Liver (tissue), 9 donors: ENCODE measurements around the gene RABEP1. TPM values are rescaled to one million over a fixed set of nuclear protein-coding genes. Genes with fewer than 3 reads are reported as not detected.

Experiments
- DNase-seq: peaks from one replicate; pipeline ENCODE4 v3.0.0-alpha.2; 2017; ENCODE audit warnings: low spot score
- H3K27ac ChIP-seq, 2 donors: one replicate each; pipeline ENCODE4 v1.7.0; 2013; ENCODE audit warnings: inconsistent platforms in 2 of 2, low read length in 2 of 2, control low read depth in 1 of 2, low read depth in 1 of 2, mild to moderate bottlenecking in 1 of 2
- H3K27me3 ChIP-seq, 4 donors: one replicate each; pipeline versions ENCODE4 v1.6.1 to v1.7.0; 2013; ENCODE audit warnings: low read length in 3 of 4, inconsistent platforms in 1 of 4, mild to moderate bottlenecking in 1 of 4, moderate library complexity in 1 of 4; ENCODE audit not compliant: control insufficient read depth in 4 of 4, insufficient read depth in 4 of 4
- H3K36me3 ChIP-seq, 4 donors: one replicate each; pipeline versions ENCODE4 v1.6.1 to v1.7.0; 2013; ENCODE audit warnings: low read length in 3 of 4, mild to moderate bottlenecking in 3 of 4, low read depth in 1 of 4, moderate library complexity in 1 of 4; ENCODE audit not compliant: control insufficient read depth in 4 of 4, insufficient read depth in 3 of 4
- H3K4me1 ChIP-seq, 4 donors: one replicate each; pipeline versions ENCODE4 v1.6.1 to v1.7.0; 2013; ENCODE audit warnings: low read length in 3 of 4, mild to moderate bottlenecking in 3 of 4, moderate library complexity in 1 of 4; ENCODE audit not compliant: control insufficient read depth in 4 of 4, insufficient read depth in 4 of 4
- H3K4me3 ChIP-seq, 3 donors: one replicate each; pipeline versions ENCODE4 v1.6.1 to v1.7.0; 2013; ENCODE audit warnings: low read length in 3 of 3, control low read depth in 1 of 3, low read depth in 1 of 3, mild to moderate bottlenecking in 1 of 3
- H3K9ac ChIP-seq, 2 donors: one replicate each; pipeline ENCODE4 v1.7.0; 2013; ENCODE audit warnings: low read length in 2 of 2, mild to moderate bottlenecking in 2 of 2, moderate library complexity in 2 of 2, control low read depth in 1 of 2, low read depth in 1 of 2
- H3K9me3 ChIP-seq, 4 donors: one replicate each; pipeline versions ENCODE4 v1.6.1 to v1.7.0; 2013; ENCODE audit warnings: low read length in 3 of 4; ENCODE audit not compliant: control insufficient read depth in 4 of 4
- EGR1 ChIP-seq, 2 donors: IDR thresholded peaks; 2 replicates each; pipeline ENCODE4 v1.6.1; 2016 to 2018; ENCODE audit warnings: antibody characterized with exemption in 2 of 2, low read depth in 2 of 2
- FOXA1 ChIP-seq: IDR thresholded peaks from 2 replicates; pipeline ENCODE4 v1.6.1; 2016; ENCODE audit warnings: antibody characterized with exemption
- FOXA2 ChIP-seq: IDR thresholded peaks from 2 replicates; pipeline ENCODE4 v1.6.1; 2016; ENCODE audit warnings: antibody characterized with exemption
- GABPA ChIP-seq, 2 donors: IDR thresholded peaks in 1 of 2; conservative IDR thresholded peaks in 1 of 2; 2 replicates each; pipeline ENCODE4 v1.6.1; 2016; ENCODE audit warnings: antibody characterized with exemption in 2 of 2, mild to moderate bottlenecking in 1 of 2, moderate library complexity in 1 of 2
- HNF4A ChIP-seq, 2 donors: conservative IDR thresholded peaks; 2 replicates each; pipeline ENCODE4 v1.6.1; 2016; ENCODE audit warnings: antibody characterized with exemption in 2 of 2, mild to moderate bottlenecking in 2 of 2
- HNF4G ChIP-seq: IDR thresholded peaks from 2 replicates; pipeline ENCODE4 v1.6.1; 2016; ENCODE audit warnings: antibody characterized with exemption
- JUND ChIP-seq, 2 donors: IDR thresholded peaks; 2 replicates each; pipeline ENCODE4 v1.6.1; 2016; ENCODE audit warnings: antibody characterized with exemption in 2 of 2
- MAX ChIP-seq: IDR thresholded peaks from 2 replicates; pipeline ENCODE4 v1.6.1; 2016; ENCODE audit warnings: antibody characterized with exemption
- NR2F2 ChIP-seq: IDR thresholded peaks from 2 replicates; pipeline ENCODE4 v1.6.1; 2016; ENCODE audit warnings: antibody characterized with exemption
- RAD21 ChIP-seq, 2 donors: IDR thresholded peaks; 2 replicates each; pipeline ENCODE4 v1.6.1; 2016; ENCODE audit warnings: antibody characterized with exemption in 2 of 2, mild to moderate bottlenecking in 2 of 2
- RXRA ChIP-seq, 2 donors: IDR thresholded peaks; 2 replicates each; pipeline ENCODE4 v1.6.1; 2017 to 2018; ENCODE audit warnings: antibody characterized with exemption in 2 of 2, mild to moderate bottlenecking in 1 of 2
- SP1 ChIP-seq: IDR thresholded peaks from 2 replicates; pipeline ENCODE4 v1.6.1; 2018; ENCODE audit warnings: antibody characterized with exemption, mild to moderate bottlenecking
- TAF1 ChIP-seq: conservative IDR thresholded peaks from 2 replicates; pipeline ENCODE4 v1.6.1; 2016; ENCODE audit warnings: antibody characterized with exemption, mild to moderate bottlenecking
- YY1 ChIP-seq: IDR thresholded peaks from 2 replicates; pipeline ENCODE4 v1.6.1; 2016; ENCODE audit warnings: antibody characterized with exemption, mild to moderate bottlenecking
- WGBS: extraction: QIAGEN DNeasy Blood & Tissue Kit; methylation state at CpG from one replicate; pipeline ENCODE4 v1.1.7; 2013; 5-methylcytosine and 5-hydroxymethylcytosine counted together
- polyA plus RNA-seq, 2 donors: library from polyadenylated mRNA; stranded (reverse) in 1 of 2; unstranded in 1 of 2; fragments of 200-250 nt in 1 of 2; fragments of >200 nt in 1 of 2; fragmentation: Nextera tagmentation in 1 of 2; extraction: Ambion mirVana in 1 of 2; gene quantifications; one replicate each; pipeline versions ENCODE4 v1.2.1 to v1.2.3, GENCODE V29; 2013 to 2015
- total RNA-seq, 2 donors: library from RNA; depleted of rRNA; stranded (reverse); fragments of >200 nt; gene quantifications; one replicate each; pipeline ENCODE4 v1.2.3, GENCODE V29; 2014
- TF ChIP-seq, protein P1 (sequence below): IDR thresholded peaks from 2 replicates; pipeline ENCODE4 v1.6.1; 2016; ENCODE audit warnings: antibody characterized with exemption
- TF ChIP-seq, protein P2 (sequence below): fragments of 150-350 bp; IDR thresholded peaks from 2 replicates; pipeline ENCODE4 v1.5.1; 2017; ENCODE audit warnings: improper control_type of control experiment, low read depth, low read length; ENCODE audit not compliant: missing input control
- TF ChIP-seq, protein P3 (sequence below): IDR thresholded peaks from 2 replicates; pipeline ENCODE4 v1.6.1; 2016; ENCODE audit warnings: antibody characterized with exemption, mild to moderate bottlenecking
- TF ChIP-seq, protein P4 (sequence below): IDR thresholded peaks from 2 replicates; pipeline ENCODE4 v1.6.1; 2016; ENCODE audit warnings: antibody characterized with exemption
- donor health status: healthy.
- donor health status: healthy.
- donor health status: healthy.
- donor health status: healthy.
- donor health status: healthy.

RABEP1 gene
- total and polyA plus RNA-seq, 4 donors: 13.3 to 26.6 (median 20.6) TPM

DNA sequence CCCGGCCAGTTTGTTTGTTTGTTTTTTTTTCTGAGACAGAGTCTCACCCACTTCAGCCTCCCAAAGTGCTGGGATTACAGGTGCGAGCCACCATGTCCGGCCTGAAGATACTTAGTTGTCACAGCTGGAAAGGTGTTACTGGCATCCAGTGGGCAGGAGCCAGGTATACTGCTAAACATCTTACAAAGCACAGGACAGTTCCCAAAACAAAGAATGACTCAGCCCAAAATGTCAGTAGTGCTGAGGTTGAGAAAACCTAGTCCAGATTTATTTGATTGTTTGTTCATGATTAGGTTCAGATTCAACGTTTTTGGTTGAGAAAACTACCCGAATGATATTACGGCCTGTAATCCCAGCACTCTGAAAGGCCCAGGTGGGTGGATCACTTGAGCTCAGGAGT, 18.6 kb upstream of the RABEP1 start:
- no peaks in the 10 kb centered on the region for H3K4me1 ChIP-seq
- WGBS: 89% methylated on average over 6 of the region's 6 CpGs
- H3K27ac ChIP-seq: no peak overlapping the region
- H3K36me3 ChIP-seq: no peaks in the 10 kb centered on the region
- no peak for TF ChIP-seq NR2F2
- no peak for TF ChIP-seq SP1
- no peak for TF ChIP-seq MAX
- no peak for TF ChIP-seq HNF4G
- TF ChIP-seq, protein P1, sequence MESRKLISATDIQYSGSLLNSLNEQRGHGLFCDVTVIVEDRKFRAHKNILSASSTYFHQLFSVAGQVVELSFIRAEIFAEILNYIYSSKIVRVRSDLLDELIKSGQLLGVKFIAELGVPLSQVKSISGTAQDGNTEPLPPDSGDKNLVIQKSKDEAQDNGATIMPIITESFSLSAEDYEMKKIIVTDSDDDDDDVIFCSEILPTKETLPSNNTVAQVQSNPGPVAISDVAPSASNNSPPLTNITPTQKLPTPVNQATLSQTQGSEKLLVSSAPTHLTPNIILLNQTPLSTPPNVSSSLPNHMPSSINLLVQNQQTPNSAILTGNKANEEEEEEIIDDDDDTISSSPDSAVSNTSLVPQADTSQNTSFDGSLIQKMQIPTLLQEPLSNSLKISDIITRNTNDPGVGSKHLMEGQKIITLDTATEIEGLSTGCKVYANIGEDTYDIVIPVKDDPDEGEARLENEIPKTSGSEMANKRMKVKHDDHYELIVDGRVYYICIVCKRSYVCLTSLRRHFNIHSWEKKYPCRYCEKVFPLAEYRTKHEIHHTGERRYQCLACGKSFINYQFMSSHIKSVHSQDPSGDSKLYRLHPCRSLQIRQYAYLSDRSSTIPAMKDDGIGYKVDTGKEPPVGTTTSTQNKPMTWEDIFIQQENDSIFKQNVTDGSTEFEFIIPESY: no peak
- no peak for TF ChIP-seq JUND (IDR thresholded peaks at IDR 0.05)
- TF ChIP-seq EGR1 (IDR thresholded peaks at IDR 0.05; ENCODE audit: low read depth in 2 of 2): no peak
- no peak for TF ChIP-seq FOXA1
- TF ChIP-seq RXRA (IDR thresholded peaks at IDR 0.05): no peak
- no peak for TF ChIP-seq RAD21 (IDR thresholded peaks at IDR 0.05)
- no peak for TF ChIP-seq GABPA (IDR thresholded peaks at IDR 0.05 in 1 of 2, conservative IDR thresholded peaks at IDR 0.05 in 1 of 2)
- no peak for TF ChIP-seq YY1
- TF ChIP-seq, protein P2, sequence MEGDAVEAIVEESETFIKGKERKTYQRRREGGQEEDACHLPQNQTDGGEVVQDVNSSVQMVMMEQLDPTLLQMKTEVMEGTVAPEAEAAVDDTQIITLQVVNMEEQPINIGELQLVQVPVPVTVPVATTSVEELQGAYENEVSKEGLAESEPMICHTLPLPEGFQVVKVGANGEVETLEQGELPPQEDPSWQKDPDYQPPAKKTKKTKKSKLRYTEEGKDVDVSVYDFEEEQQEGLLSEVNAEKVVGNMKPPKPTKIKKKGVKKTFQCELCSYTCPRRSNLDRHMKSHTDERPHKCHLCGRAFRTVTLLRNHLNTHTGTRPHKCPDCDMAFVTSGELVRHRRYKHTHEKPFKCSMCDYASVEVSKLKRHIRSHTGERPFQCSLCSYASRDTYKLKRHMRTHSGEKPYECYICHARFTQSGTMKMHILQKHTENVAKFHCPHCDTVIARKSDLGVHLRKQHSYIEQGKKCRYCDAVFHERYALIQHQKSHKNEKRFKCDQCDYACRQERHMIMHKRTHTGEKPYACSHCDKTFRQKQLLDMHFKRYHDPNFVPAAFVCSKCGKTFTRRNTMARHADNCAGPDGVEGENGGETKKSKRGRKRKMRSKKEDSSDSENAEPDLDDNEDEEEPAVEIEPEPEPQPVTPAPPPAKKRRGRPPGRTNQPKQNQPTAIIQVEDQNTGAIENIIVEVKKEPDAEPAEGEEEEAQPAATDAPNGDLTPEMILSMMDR: no peak
- no peak for TF ChIP-seq TAF1
- TF ChIP-seq HNF4A (conservative IDR thresholded peaks at IDR 0.05): no peak
- TF ChIP-seq, protein P3, sequence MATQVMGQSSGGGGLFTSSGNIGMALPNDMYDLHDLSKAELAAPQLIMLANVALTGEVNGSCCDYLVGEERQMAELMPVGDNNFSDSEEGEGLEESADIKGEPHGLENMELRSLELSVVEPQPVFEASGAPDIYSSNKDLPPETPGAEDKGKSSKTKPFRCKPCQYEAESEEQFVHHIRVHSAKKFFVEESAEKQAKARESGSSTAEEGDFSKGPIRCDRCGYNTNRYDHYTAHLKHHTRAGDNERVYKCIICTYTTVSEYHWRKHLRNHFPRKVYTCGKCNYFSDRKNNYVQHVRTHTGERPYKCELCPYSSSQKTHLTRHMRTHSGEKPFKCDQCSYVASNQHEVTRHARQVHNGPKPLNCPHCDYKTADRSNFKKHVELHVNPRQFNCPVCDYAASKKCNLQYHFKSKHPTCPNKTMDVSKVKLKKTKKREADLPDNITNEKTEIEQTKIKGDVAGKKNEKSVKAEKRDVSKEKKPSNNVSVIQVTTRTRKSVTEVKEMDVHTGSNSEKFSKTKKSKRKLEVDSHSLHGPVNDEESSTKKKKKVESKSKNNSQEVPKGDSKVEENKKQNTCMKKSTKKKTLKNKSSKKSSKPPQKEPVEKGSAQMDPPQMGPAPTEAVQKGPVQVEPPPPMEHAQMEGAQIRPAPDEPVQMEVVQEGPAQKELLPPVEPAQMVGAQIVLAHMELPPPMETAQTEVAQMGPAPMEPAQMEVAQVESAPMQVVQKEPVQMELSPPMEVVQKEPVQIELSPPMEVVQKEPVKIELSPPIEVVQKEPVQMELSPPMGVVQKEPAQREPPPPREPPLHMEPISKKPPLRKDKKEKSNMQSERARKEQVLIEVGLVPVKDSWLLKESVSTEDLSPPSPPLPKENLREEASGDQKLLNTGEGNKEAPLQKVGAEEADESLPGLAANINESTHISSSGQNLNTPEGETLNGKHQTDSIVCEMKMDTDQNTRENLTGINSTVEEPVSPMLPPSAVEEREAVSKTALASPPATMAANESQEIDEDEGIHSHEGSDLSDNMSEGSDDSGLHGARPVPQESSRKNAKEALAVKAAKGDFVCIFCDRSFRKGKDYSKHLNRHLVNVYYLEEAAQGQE: no peak
- no peak for TF ChIP-seq FOXA2
- TF ChIP-seq, protein P4, sequence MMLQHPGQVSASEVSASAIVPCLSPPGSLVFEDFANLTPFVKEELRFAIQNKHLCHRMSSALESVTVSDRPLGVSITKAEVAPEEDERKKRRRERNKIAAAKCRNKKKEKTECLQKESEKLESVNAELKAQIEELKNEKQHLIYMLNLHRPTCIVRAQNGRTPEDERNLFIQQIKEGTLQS: no peak
- no peaks in the 10 kb centered on the region for H3K27me3 ChIP-seq
- no peak for DNase-seq
- no peak overlapping the region for H3K9ac ChIP-seq
- no peak overlapping the region for H3K4me3 ChIP-seq
- H3K9me3 ChIP-seq: no peaks in the 10 kb centered on the region
